Activated CD4-positive, alpha-beta T cell treated with anti-CD3 and anti-CD28 coated beads, Interleukin-2, amount 50 U/mL, for 16 hours (primary cell): ENCODE data around the gene ARL10.
A peak's percentile ranks its signal among the peaks of the same experiment; 100 is the strongest.

Experiments
- DNase-seq: peaks from one replicate; pipeline ENCODE4 v3.0.0-alpha.2; 2020

Gene ARL10

DNA sequence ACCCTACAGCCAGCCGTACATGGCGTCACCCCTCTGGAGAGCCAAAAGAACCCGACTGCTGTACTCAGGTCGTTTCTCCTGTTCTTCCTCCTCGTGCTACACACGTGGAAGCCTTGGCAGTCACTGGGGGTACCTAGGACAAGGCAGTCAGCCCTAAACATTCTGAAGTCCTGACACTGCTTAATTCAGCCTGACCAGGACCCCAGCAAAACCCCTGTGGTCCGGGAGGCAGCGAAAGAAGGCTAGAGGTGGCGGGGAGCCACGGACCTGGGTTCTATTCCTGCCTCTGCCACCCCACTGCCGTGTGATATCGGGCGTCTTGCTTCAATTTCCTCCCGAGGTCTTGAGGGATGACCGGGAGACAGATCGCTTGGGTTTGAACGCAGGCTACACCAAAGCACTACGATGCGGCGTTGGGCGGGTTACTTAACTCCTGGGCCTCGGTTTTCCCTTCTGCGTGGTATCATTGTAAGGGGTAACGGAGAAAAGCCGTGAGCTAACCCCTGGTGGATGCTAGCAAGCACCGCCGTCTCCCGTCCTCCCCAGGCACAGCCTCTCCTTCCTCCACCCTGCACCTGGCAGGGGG, 429 bp upstream of the ARL10 start:
- DNase-seq: no peak

- DNase-seq: no peak
Observed at GRCh38 chr5:176366232-176366894, 1.1 kb downstream of the ARL10 start.

GRCh38 chr5:176368726-176369125, 3.4 kb downstream of the ARL10 start:
- DNase-seq: no peak

GRCh38 chr5:176369934-176370711, 4.8 kb downstream of the ARL10 start:
- no peak for DNase-seq

DNA sequence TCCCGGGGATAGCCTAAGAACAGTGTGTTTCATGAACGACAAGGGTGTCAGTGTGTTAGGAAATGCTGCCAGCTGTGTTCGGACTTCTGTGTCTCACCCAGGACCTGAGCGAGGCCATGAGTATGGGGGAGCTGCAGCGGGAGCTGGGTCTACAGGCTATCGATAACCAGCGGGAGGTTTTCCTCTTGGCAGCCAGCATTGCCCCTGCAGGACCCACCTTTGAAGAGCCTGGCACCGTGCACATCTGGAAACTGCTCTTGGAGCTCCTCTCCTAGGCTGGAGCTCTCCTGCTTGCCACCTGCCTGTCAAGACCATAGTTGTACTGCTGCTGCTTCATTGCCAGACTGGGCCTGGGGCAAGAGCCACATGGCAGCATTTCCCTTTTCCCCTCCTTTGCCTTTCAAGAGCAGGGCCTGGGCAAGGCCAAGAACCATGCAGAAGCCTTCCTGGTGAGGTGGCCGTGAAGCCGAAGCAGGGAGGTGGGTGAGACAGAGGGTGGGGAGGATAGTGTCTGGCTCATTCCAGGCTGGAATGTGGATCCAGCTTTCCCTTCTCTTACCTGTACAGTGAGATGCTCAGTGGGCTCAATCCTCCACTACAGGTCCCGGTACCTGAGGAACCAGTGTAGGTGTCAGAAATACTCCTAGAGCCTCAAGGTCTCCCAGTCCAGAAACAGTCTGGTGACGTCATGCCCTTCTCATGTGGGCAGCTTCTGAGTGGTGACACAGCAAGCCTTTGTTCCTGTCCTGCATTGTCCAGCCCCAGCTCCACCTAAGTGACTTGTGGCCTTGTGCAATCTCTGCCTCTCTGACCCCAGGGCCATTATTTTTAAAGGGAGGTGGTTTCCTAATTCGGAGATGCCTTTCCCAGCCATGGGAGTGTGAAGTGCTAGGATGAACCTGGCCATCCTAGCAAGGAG, 6.6 kb downstream of the ARL10 start:
- no peak for DNase-seq

DNA sequence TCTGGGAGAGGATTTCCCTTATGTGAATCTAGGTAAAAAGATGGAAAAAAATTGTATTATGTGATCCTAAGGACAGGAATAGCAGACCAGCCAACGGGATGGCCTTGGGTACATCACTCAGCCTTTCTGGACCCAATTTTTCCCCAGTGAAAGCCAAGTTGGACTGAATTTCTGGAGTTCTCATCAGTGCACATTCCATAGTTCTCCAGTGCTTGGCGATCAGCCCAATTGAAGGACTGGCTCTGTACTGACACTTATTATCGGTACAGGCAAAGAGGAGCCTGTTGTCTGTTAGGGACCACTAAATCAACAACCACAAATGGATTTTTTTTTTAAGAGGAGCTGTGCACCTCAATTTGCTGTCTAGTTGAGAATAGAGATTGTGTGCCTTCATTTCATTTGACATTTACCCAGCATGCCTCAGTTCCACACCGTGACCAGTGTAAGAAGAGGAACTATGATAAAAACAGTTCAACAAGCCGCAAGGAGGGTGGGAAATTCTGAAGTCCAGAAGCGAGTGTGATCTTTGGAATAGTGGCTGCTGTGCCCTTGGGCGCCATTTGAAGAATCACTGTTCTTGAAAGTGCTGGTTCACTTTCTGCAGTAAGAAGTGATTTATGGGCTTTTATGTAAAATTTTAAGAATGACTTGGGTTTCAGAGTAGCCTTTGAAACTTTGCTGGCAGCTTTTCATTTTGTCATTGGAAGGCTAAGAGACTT, 8.0 kb downstream of the ARL10 start:
- DNase-seq: no peak

DNA sequence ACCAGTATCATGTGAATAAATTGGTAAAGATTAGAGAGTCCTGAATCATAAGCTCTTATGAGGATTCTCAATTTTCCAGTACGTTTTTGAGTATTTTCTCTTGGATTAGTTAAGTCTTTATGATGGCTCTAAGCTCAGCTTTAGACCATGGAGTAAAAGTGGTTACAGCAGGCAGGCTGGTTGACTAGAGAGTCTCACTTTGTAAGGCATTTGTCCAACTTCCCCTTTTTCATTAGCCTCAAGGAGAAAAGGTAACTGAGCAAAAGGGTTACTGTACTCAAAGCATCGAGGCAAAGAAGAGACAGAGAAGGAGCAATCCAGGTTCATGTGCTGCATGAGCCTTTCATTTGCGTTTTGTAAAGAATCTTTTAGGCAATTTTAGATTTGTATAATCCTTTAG, 14.6 kb downstream of the ARL10 start:
- DNase-seq: no peak

DNA sequence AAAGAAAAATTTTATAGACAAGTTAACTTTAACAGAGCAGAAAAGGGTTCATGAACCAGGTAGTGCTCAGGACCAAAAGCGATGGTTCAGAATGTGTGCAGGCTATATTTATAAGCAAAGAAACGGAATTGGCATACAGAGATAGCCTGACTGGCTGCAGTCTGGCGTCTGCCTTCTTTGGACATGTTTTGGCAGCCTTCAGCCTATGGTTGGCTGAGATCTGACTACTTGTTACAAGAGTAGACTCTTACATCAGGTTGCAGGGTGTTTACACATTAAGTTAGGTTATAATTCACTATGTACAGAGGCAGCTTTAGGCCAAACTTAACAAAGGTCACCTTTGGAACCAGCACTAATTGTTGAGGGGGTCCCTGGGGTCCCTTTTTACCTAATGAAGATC, 16.1 kb downstream of the ARL10 start:
- DNase-seq: no peak

DNA sequence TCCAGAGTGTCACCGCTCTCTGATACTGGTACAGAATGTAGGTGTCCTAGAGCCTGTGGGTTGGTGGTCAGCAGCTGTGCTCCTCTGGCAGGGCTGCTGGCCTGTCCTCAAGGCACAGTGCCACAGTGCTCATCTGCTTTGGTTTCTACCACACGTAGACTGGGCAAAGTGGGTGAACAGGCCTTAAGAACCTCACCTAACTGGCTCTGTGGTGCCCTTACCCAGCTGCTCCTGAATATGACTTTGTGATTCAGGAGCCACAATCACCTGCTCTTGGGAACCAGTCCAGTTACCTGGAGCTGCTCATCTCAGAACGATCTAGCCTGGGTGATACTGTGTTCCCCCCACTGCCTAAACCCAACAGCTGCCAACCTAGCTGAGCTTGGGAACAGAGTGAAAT, 16.7 kb downstream of the ARL10 start:
- DNase-seq: no peak

GRCh38 chr5:176382721-176383120, 17.4 kb downstream of the ARL10 start:
- no peak for DNase-seq

DNA sequence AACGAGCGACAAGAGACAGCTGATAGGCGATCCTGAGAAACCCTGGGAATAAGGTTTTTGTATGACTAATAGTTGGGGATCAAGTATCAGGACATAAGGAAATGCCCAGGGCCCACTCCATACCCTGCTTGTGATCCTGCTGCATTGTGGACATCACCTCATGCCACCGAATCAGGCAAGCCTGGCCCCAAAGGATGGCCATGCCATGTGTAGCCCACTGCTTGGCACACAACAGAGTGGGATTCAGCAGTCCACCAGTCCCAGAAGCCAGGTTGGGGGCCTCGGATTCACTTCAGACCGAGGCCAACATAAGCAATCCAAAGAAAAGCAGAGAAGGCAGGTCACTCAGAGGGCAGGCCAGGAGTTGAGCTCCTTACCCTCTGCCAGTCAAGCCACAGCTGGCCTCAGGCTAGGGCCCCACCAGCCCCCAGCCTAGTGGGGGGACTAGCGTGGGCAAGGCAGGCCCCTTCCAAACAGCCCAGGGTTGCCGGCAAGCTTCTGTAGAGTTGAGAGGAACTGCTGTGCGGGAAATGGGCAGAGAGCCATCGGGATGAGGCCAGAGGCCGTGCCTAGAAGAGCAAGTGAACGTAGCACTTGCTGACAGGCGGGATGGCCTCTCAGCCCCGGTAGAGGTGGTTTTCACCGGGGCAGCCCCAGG, 18.1 kb downstream of the ARL10 start:
- no peak for DNase-seq

DNA sequence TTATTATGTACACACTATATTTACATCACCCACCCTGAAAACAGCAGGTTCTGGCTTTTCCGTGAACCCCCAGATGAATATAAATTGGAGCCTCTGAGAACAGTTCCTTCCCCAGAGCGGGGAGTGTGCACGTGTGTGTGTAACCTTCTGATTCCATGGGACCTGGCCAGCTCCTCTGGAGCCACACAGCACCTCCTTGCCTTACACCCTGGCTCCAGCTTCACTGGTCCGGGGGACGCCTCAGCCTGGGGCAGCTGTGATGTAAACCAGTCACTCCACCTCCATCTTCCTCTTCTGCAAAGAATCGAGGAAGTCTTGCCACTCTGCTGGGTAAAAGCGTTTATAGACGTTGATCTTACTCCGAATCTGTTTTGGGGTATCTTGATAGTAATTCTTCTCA, 18.7 kb downstream of the ARL10 start:
- no peak for DNase-seq

GRCh38 chr5:176384366-176384930, 19.2 kb downstream of the ARL10 start:
- DNase-seq: no peak

DNA sequence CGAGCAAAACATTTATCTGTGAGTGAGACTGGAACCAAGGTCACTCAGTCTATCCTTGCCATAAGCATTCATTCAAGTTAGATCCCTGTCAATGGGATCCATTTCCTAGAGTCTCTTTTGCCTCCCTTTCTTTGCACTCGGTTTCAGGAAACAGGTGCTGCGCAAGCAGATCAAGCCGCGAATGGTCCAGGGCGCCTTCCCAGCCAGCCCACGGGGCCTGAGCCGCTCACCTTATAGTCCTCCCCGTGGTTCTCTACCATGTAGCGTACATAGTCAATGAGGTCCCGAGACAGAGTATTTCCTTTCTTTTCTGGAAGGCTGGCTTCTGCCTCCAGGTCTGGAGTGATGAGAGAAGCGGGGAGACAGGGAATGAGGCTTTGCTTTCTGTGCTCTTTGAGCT, 19.7 kb downstream of the ARL10 start:
- no peak for DNase-seq

GRCh38 chr5:176386491-176386890, 21.2 kb downstream of the ARL10 start:
- DNase-seq: no peak

- no peak for DNase-seq
Observed at GRCh38 chr5:176387384-176387925, 22.2 kb downstream of the ARL10 start.

- DNase-seq: peak; percentile 16
Observed at GRCh38 chr5:176388003-176388443, 22.7 kb downstream of the ARL10 start.

DNA sequence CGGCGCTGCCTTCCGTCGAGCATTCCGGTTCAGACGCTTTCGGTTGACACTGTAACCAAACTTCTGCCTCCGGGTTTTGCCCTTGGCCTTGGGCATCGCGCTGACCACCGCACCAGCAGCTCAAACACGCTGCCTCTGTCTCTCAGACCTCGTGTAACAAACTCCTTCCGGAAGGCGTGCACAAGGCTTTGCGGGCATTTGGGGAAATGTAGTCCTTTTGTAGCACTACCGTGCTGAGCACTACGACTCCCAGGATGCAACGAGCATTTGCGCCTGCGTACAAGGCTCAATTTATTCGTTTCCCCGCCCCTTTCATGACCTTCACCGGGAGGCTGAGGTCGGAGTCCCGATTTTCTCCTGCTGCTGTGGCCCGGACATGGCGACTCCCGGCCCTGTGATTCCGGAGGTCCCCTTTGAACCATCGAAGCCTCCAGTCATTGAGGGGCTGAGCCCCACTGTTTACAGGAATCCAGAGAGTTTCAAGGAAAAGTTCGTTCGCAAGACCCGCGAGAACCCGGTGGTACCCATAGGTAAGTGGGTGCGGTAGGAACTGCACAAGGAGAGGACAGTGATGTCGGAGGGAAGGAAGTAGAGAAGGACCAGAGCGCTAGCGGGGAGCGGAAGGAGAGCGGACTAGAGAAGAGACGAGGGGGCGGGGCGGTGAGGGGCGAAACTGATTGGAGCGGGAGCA, 23.3 kb downstream of the ARL10 start, which contains the start of the genes HIGD2A and NOP16:
HIGD2A (plus strand) TSS at position 308 of the 691 bp plus-strand sequence; CDS start at position 377, 69 bp downstream.
NOP16 (minus strand) TSS at position 155 of the 691 bp plus-strand sequence; CDS start at position 96, 59 bp downstream.
- peak; percentile 99 for DNase-seq

- DNase-seq: no peak
Observed at GRCh38 chr5:176389135-176390123, 24.1 kb downstream of the ARL10 start.
